Naive thymus-derived CD4-positive, alpha-beta T cell (primary cell): ENCODE data around the gene RXRB. TPM values are rescaled to one million over a fixed set of nuclear protein-coding genes. Genes with fewer than 3 reads are reported as not detected.

Source experiments
- ATAC-seq: fragments of 150-1000 bp; cut with Tn5 transposase; 2 replicates; pipeline ENCODE4 v1.10.0; 2021; ENCODE audit warnings: mild to moderate bottlenecking, moderate library complexity
- CTCF ChIA-PET: fragments of 350-600 bp; sonication (Branson Sonifier 250); formaldehyde crosslinking; loops from one replicate; lab custom pipeline; 2021; ENCODE audit warnings: antibody characterized with exemption; lab: Charles Lee
- POLR2A ChIA-PET: fragments of 350-600 bp; sonication (Branson Sonifier 250); formaldehyde crosslinking; loops from one replicate; lab custom pipeline; 2021; ENCODE audit warnings: antibody characterized with exemption, inconsistent platforms; lab: Charles Lee
- DNase-seq, 9 donors: peaks; one replicate each; pipeline versions ENCODE4 v3.0.0 to v3.0.0-alpha.2; 2020 to 2022; ENCODE audit warnings: mixed read lengths in 1 of 9
- H3K27ac ChIP-seq: one replicate; pipeline ENCODE4 v1.7.0; 2013; ENCODE audit warnings: mild to moderate bottlenecking, low read depth, low read length, moderate library complexity
- H3K27me3 ChIP-seq, 2 donors: one replicate each; pipeline ENCODE4 v1.7.0; 2013; ENCODE audit warnings: low read length in 2 of 2, mild to moderate bottlenecking in 2 of 2, moderate library complexity in 2 of 2; ENCODE audit not compliant: control insufficient read depth in 2 of 2, insufficient read depth in 2 of 2
- H3K36me3 ChIP-seq, 3 experiments: 1 replicate in 2 of 3; 2 replicates in 1 of 3; pipeline ENCODE4 v1.7.0; 2013; ENCODE audit warnings: low read length in 3 of 3, mild to moderate bottlenecking in 3 of 3, moderate library complexity in 1 of 3; ENCODE audit not compliant: insufficient read depth in 3 of 3, control insufficient read depth in 2 of 3
- H3K4me1 ChIP-seq, 2 donors: one replicate each; pipeline ENCODE4 v1.7.0; 2013; ENCODE audit warnings: low read length in 2 of 2, mild to moderate bottlenecking in 2 of 2, moderate library complexity in 1 of 2; ENCODE audit not compliant: control insufficient read depth in 2 of 2, insufficient read depth in 2 of 2
- H3K4me3 ChIP-seq: 2 replicates; pipeline ENCODE4 v1.7.0; 2013; ENCODE audit warnings: mild to moderate bottlenecking, low read length
- H3K9me3 ChIP-seq, 3 experiments: 1 replicate in 2 of 3; 2 replicates in 1 of 3; pipeline ENCODE4 v1.7.0; 2013; ENCODE audit warnings: low read length in 3 of 3; ENCODE audit not compliant: control insufficient read depth in 2 of 3
- H3K27ac Mint-ChIP-seq, 9 donors: one replicate each; pipeline ENCODE4 v1.8.0; 2020 to 2022; ENCODE audit warnings: mixed read lengths in 9 of 9, mild to moderate bottlenecking in 8 of 9, moderate library complexity in 5 of 9, inconsistent platforms in 2 of 9
- H3K27me3 Mint-ChIP-seq, 5 donors: one replicate each; pipeline ENCODE4 v1.8.0; 2021 to 2022; ENCODE audit warnings: mixed read lengths in 5 of 5, mild to moderate bottlenecking in 1 of 5
- H3K36me3 Mint-ChIP-seq, 5 donors: one replicate each; pipeline ENCODE4 v1.8.0; 2020 to 2022; ENCODE audit warnings: mixed read lengths in 5 of 5, mild to moderate bottlenecking in 3 of 5, inconsistent platforms in 1 of 5
- H3K4me1 Mint-ChIP-seq, 7 donors: one replicate each; pipeline ENCODE4 v1.8.0; 2020 to 2022; ENCODE audit warnings: mixed read lengths in 7 of 7, mild to moderate bottlenecking in 3 of 7, inconsistent platforms in 1 of 7
- H3K4me3 Mint-ChIP-seq, 10 donors: one replicate each; pipeline ENCODE4 v1.8.0; 2020 to 2022; ENCODE audit warnings: mild to moderate bottlenecking in 10 of 10, mixed read lengths in 10 of 10, moderate library complexity in 6 of 10, inconsistent platforms in 2 of 10
- H3K9me3 Mint-ChIP-seq, 11 donors: one replicate each; pipeline ENCODE4 v1.8.0; 2020 to 2022; ENCODE audit warnings: mixed read lengths in 11 of 11, mild to moderate bottlenecking in 4 of 11, inconsistent platforms in 1 of 11, moderate library complexity in 1 of 11
- intact Hi-C, 2 donors: fragments of 100-400 bp; cut with micrococcal nuclease; formaldehyde crosslinking; loops; one replicate each; pipeline ENCODE4 v1.15.1; 2023
- polyA plus RNA-seq, 2 donors: library from polyadenylated mRNA; unstranded; fragments of 300-500 nt; fragmentation: Illumina TruSeq; gene quantifications; one replicate each; pipeline ENCODE4 v1.2.3, GENCODE V29; 2021
- total RNA-seq, 6 experiments: library from RNA in 5 of 6; stranded (reverse) in 5 of 6; gene quantifications; 1 replicate in 5 of 6; 2 replicates in 1 of 6; pipeline ENCODE4 v1.2.3 and lab custom pipeline; 2021 to 2026

The RXRB gene
- total and polyA plus RNA-seq, 7 experiments from 2014 or later = 7.6 to 103 (median 71.2) TPM

DNA sequence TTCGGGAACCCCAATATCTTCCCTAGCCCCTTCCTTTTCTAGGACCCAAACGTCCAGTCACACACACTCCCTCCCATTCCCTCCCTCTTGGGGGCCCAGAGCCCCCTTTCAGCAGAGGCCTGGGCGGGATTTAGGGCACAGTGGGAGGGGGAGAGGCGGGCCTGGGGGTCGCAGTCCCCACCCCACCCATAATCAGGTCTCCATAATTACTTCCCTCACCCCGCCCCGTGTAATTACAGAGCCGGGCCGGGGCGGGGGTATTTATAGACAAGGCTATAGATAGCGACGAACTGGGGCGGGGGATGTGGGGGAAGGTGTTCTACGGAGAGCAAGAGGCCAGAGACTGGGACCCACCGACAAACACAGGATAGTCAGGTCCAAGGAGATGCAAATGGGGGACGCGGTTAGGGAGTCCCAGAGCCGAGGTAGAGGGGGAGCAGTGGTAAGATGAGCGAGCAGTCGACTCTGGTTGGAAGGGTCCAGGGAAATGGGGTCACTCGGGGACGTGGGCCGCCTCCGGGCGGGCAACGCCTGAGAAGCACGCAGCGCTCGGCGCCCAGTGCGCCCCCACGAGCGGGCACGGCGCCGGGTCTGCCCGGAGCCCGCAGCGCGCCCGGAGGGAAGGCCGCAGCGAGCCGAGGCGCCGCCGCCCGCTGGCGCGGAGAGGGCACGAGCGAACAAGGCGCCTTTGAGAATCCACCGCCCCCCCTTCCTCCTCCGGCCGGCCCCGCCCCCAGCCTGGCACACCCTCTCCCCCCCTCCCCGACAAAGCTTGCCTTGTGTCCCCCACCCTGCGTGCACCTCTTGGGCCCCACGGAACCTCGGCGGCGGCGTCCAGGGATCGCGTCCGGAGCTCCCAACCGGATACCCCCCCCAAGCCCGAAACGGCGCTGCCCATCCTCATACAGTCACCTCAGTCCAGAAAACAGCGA, 7.5 kb downstream of the RXRB start:
- Mint-ChIP-seq H3K4me1 (peaks cover 15 to 35% (median 25%) of the 10 kb centered on the region in 7 donors), H3K27me3 (peaks cover 16 to 40% (median 25%) of the 10 kb centered on the region in 5 donors), H3K36me3 (peaks cover 12 to 36% (median 14%) of the 10 kb centered on the region in 5 donors), H3K27ac (peak overlapping the region in 7 of 9 donors; percentile 36 to 86 (median 76)), H3K4me3 (peak overlapping the region; percentile 29 to 92 (median 88)), H3K9me3 (peaks cover 0 to 1% (median 0%) of the 10 kb centered on the region in 11 donors)
- Histone ChIP-seq H3K4me3 (peak overlapping the region; percentile 53), H3K4me1 (peaks cover 0 to 9% of the 10 kb centered on the region in 2 donors), H3K27me3 (peaks cover 0 to 3% of the 10 kb centered on the region in 2 donors), H3K9me3 (no peaks in the 10 kb centered on the region), H3K36me3 (peaks cover 8 to 35% (median 17%) of the 10 kb centered on the region in 3 experiments), H3K27ac (peak overlapping the region; percentile 62)
- ATAC-seq (peak; percentile 26), DNase-seq (peak in 5 of 9 donors; percentile 24 to 51 (median 28))
- ChIA-PET POLR2A (interaction anchor here (0.9 to 1.7 kb wide), 4 partner anchors 9 to 57 kb away, joined by 3 to 11 read pairs (median 3); no protein-coding TSS in a partner anchor), CTCF (interaction anchor here (0.6 kb wide), 1 partner anchor 67 kb away, joined by 3 read pairs; no protein-coding TSS in a partner anchor)
- intact Hi-C loops = loop anchor here in 1 of 2 donors (1.0 kb wide), 2 partner anchors 7 to 10 kb away; partner anchors contain the start of genes RXRB and SLC39A7

DNA sequence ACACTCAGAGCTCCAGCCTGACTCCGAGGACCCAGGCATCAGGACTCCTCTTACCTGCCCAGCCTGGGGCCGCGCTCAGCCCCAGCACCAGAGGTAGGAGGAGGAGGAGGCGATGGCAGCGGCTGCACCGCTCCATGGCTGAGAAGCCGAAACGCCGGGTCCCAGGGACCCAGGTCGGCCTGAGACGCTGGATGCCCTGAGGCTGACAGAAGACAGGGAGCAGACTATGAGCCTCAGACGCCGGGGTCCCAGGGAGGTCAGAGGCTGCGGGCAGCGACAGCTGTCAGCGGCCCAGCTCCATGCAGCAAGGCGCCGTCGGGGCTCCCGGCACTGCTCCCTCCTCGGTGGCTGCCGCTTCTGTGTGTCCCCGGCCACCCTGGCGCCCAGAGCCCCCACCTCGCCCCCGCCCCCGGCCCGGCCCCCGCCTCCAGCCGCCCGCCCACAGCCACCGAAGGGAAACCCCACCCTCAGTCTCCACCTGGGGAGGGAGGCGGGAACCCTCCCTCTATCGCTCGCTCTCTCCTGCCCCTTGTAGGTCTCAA, 8.3 kb downstream of the RXRB start, which contains the start of gene COL11A2:
COL11A2 (minus strand) TSS at position 363 of the 542 bp plus-strand sequence; CDS start at position 136, 227 bp downstream.
- CTCF ChIA-PET = no interaction called here
- H3K4me1 Mint-ChIP-seq = peaks cover 9 to 27% (median 18%) of the 10 kb centered on the region in 7 donors
- POLR2A ChIA-PET = interaction anchor here (0.5 to 1.7 kb wide), 5 partner anchors 8 to 48 kb away, joined by 3 to 11 read pairs (median 3); partner anchors contain the start of gene RING1
- peaks cover 0 to 1% (median 0%) of the 10 kb centered on the region in 11 donors for H3K9me3 Mint-ChIP-seq
- Histone ChIP-seq H3K4me3 (peak within 1 kb of the TSS; percentile 53), H3K36me3 (peaks cover 8 to 30% (median 17%) of the 10 kb centered on the region in 3 experiments), H3K27me3 (peaks cover 0 to 3% of the 10 kb centered on the region in 2 donors), H3K9me3 (no peaks in the 10 kb centered on the region), H3K27ac (peak within 1 kb of the TSS; percentile 62), H3K4me1 (peaks cover 0 to 7% of the 10 kb centered on the region in 2 donors)
- H3K4me3 Mint-ChIP-seq = peak within 1 kb of the TSS; percentile 29 to 92 (median 88)
- peak; percentile 71 for ATAC-seq
- intact Hi-C loops = loop anchor here in 1 of 2 donors (1.0 kb wide), 2 partner anchors 8 to 9 kb away; partner anchors contain the start of genes RXRB and SLC39A7
- H3K36me3 Mint-ChIP-seq = peaks cover 9 to 31% (median 14%) of the 10 kb centered on the region in 5 donors
- peaks cover 22 to 44% (median 26%) of the 10 kb centered on the region in 5 donors for H3K27me3 Mint-ChIP-seq
- peak in 3 of 9 donors; percentile 25 to 48 (median 29) for DNase-seq
- peak within 1 kb of the TSS in 7 of 9 donors; percentile 36 to 86 (median 76) for H3K27ac Mint-ChIP-seq

DNA sequence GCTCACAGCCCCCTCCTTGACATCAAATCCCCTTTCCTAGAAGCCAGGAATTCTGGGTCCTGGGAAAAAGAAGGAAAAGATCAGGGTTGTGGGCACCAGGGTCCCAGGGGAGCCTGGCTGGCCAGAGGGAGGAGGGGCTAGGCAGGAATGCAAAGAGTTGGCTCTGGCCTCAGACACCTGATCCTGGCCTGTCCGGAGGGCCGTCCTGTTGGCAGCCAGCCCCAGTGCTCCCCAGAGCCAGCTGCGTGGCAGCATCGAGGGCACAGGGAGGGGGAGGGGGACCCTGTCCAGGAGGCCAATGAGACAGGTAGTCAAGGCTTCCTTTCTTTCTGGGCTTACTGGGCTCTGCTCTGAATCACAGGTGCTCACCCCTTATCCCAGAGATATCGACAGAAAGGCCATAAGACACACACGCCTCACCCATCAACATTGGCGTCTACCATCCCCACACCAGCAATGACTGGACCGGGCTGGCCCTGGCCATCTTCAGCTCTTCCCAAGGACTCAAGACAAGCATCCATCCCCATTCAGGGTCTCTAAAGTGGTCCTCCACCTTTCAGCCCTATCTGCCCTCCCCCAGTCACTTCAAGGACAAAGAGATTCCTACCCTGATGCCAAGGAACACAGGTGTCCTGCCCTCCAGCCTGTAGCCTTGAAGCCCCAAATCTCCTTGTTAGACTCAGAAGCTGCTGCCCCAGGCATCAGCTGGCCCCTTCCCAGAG, 8.9 kb downstream of the RXRB start:
- H3K9me3 ChIP-seq = no peaks in the 10 kb centered on the region
- Mint-ChIP-seq H3K36me3 (peaks cover 9 to 28% (median 12%) of the 10 kb centered on the region in 5 donors), H3K4me3 (peak overlapping the region in 9 of 10 donors; percentile 60 to 92 (median 86)), H3K9me3 (peaks cover 0 to 1% (median 0%) of the 10 kb centered on the region in 11 donors), H3K27ac (peak overlapping the region in 7 of 9 donors; percentile 13 to 68 (median 44)), H3K4me1 (peaks cover 6 to 25% (median 13%) of the 10 kb centered on the region in 7 donors), H3K27me3 (peaks cover 23 to 47% (median 26%) of the 10 kb centered on the region in 5 donors)
- H3K36me3 ChIP-seq = peaks cover 8 to 24% (median 17%) of the 10 kb centered on the region in 3 experiments
- ATAC-seq = no peak
- H3K27me3 ChIP-seq = peaks cover 0 to 3% of the 10 kb centered on the region in 2 donors
- POLR2A ChIA-PET = interaction anchor here (0.5 to 1.7 kb wide), 6 partner anchors 8 to 48 kb away, joined by 3 to 11 read pairs (median 3); partner anchors contain the start of gene RING1
- H3K27ac ChIP-seq = no peak overlapping the region
- DNase-seq = no peak
- CTCF ChIA-PET = no interaction called here
- peak overlapping the region; percentile 30 for H3K4me3 ChIP-seq
- intact Hi-C loops = loop anchor here in 1 of 2 donors (1.0 kb wide), 2 partner anchors 8 to 9 kb away; partner anchors contain the start of genes RXRB and SLC39A7
- H3K4me1 ChIP-seq = peaks cover 0 to 7% of the 10 kb centered on the region in 2 donors

DNA sequence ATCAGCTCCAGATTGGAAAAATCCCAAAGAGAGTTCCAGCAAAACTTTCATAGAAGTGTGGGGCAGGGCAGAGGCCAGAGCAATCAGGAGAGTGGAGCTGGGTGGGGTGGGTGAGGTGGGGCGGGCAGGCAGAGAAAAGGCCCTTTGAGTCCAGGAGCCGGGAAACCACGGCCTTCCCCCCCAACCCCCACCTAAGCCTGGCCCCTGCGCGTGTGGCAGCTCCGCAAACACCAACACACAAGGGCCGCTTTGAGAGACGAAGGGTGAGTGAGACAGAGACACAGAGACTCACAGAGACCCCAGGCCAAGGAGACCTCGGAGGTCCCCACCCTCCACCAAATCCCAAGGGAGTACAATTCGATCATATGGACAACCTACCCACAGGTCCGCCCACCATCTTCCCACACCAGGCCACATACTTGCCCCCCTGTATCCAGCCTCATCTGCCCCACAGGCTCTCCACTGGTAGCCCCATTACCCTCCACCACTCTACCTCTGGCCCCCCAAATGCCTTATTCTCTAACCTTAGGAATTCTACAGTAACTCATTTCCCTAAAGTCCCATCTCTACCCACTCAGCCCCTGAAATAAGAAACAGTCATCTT, 9.9 kb downstream of the RXRB start:
- H3K36me3 Mint-ChIP-seq = peaks cover 3 to 21% (median 8%) of the 10 kb centered on the region in 5 donors
- H3K4me3 Mint-ChIP-seq = peak overlapping the region in 2 of 10 donors; percentile 34 to 57
- peaks cover 5 to 15% (median 13%) of the 10 kb centered on the region in 3 experiments for H3K36me3 ChIP-seq
- intact Hi-C loops = no loop called here
- H3K9me3 Mint-ChIP-seq = peaks cover 0 to 1% (median 0%) of the 10 kb centered on the region in 11 donors
- no peaks in the 10 kb centered on the region for H3K9me3 ChIP-seq
- H3K4me1 ChIP-seq = peaks cover 0 to 7% of the 10 kb centered on the region in 2 donors
- peaks cover 0 to 3% of the 10 kb centered on the region in 2 donors for H3K27me3 ChIP-seq
- H3K27ac Mint-ChIP-seq = peak overlapping the region in 1 of 9 donors; percentile 53
- DNase-seq = no peak
- no peak for ATAC-seq
- peaks cover 23 to 52% (median 26%) of the 10 kb centered on the region in 5 donors for H3K27me3 Mint-ChIP-seq
- no peak overlapping the region for H3K4me3 ChIP-seq
- ChIA-PET CTCF (interaction anchor here (0.6 to 1.5 kb wide), 3 partner anchors 65 to 86 kb away, joined by 3 to 5 read pairs (median 3); partner anchors contain the start of gene B3GALT4), POLR2A (interaction anchor here (1.1 to 1.2 kb wide), 2 partner anchors 17 to 69 kb away, joined by 3 to 4 read pairs; no protein-coding TSS in a partner anchor)
- H3K27ac ChIP-seq = no peak overlapping the region
- peaks cover 2 to 19% (median 11%) of the 10 kb centered on the region in 7 donors for H3K4me1 Mint-ChIP-seq
